ENCODE measurements around the gene UGGT1. TPM values are rescaled to one million over a fixed set of nuclear protein-coding genes. Genes with fewer than 3 reads are reported as not detected.
A peak's percentile ranks its signal among the peaks of the same experiment; 100 is the strongest.

The UGGT1 gene
- polyA plus RNA-seq, 2 of the 4 experiments (the other 2 are of a cell fraction) = 24.2 to 56.4 TPM

- no peak overlapping the region for H3K27ac ChIP-seq
- no peak for FAIRE-seq
- no peak overlapping the region for H3K4me3 ChIP-seq
- no peaks in the 10 kb centered on the region for H3K4me1 ChIP-seq
- H3K4me2 ChIP-seq = no peak overlapping the region
- 95% methylated on average over 6 of the region's 6 CpGs for WGBS (ENCODE audit: missing lambda C conversion rate)
- TF ChIP-seq NPAS2 (CRISPR knock-in tag; IDR thresholded peaks at IDR 0.05; ENCODE audit: borderline replicate concordance) (no peak), FOSB (CRISPR knock-in tag; IDR thresholded peaks at IDR 0.05) (no peak), HES2 (IDR thresholded peaks at IDR 0.05) (no peak), CHD2 (IDR thresholded peaks at IDR 0.05; ENCODE audit: low read length, partially characterized antibody) (no peak), ZSCAN20 (CRISPR knock-in tag; IDR thresholded peaks at IDR 0.05) (no peak), NFE2L2 (conservative IDR thresholded peaks at IDR 0.05; ENCODE audit: low read length) (no peak), SREBF2 (IDR thresholded peaks at IDR 0.05) (no peak), RARB (CRISPR knock-in tag; IDR thresholded peaks at IDR 0.05) (no peak), RFX5 (IDR thresholded peaks at IDR 0.05) (no peak), SMC3 (IDR thresholded peaks at IDR 0.05) (no peak), KDM1A (IDR thresholded peaks at IDR 0.05; ENCODE audit: low read depth) (no peak), ATOH8 (CRISPR knock-in tag; IDR thresholded peaks at IDR 0.05; ENCODE audit: low read depth) (no peak), ZNF302 (CRISPR knock-in tag; IDR thresholded peaks at IDR 0.05) (no peak), ESRRA (IDR thresholded peaks at IDR 0.05; ENCODE audit: borderline replicate concordance, low read length) (no peak), KDM5A (IDR thresholded peaks at IDR 0.05) (no peak)
- ChIA-PET CTCF (no interaction called here), POLR2A (no interaction called here)
- peak in 1 of 2 experiments; percentile 13; a peak in 1 of 6 replicates for ATAC-seq
- DNase-seq (ENCODE audit: low read depth in 1 of 2, low spot score in 1 of 2) = no peak
- no peaks in the 10 kb centered on the region for H3K9me3 ChIP-seq
Measured at GRCh38 chr2:128196471-128196931, 105.5 kb downstream of the UGGT1 start.

GRCh38 chr2:128197059-128197458 lies 106.1 kb downstream of the UGGT1 start:
- ChIA-PET CTCF (no interaction called here), POLR2A (no interaction called here)
- FAIRE-seq = no peak
- TF ChIP-seq ZNF302 (CRISPR knock-in tag; IDR thresholded peaks at IDR 0.05) (no peak), FOSB (CRISPR knock-in tag; IDR thresholded peaks at IDR 0.05) (no peak), TFCP2L1 (CRISPR knock-in tag; IDR thresholded peaks at IDR 0.05) (no peak), CEBPB (IDR thresholded peaks at IDR 0.05) (no peak), CHD4 (IDR thresholded peaks at IDR 0.05; ENCODE audit: borderline replicate concordance) (no peak), FOXS1 (CRISPR knock-in tag; IDR thresholded peaks at IDR 0.05) (no peak), EHMT2 (IDR thresholded peaks at IDR 0.05; ENCODE audit: low read depth) (no peak), BHLHE40 (IDR thresholded peaks at IDR 0.05; ENCODE audit: low read depth, low read length) (no peak), CHD2 (IDR thresholded peaks at IDR 0.05; ENCODE audit: low read length, partially characterized antibody) (no peak), KDM1A (IDR thresholded peaks at IDR 0.05; ENCODE audit: low read depth) (no peak), SREBF2 (IDR thresholded peaks at IDR 0.05) (no peak), HOXA7 (CRISPR knock-in tag; IDR thresholded peaks at IDR 0.05) (no peak), RFX5 (IDR thresholded peaks at IDR 0.05) (no peak), REST (IDR thresholded peaks at IDR 0.05) (no peak), FOSL2 (IDR thresholded peaks at IDR 0.05) (no peak), FOSL2 (CRISPR knock-in tag; IDR thresholded peaks at IDR 0.05) (no peak), HOXB13 (CRISPR knock-in tag; IDR thresholded peaks at IDR 0.05; ENCODE audit: low read depth) (no peak)
- H3K27ac ChIP-seq = no peak overlapping the region
- no peak for DNase-seq (ENCODE audit: low read depth in 1 of 2, low spot score in 1 of 2)
- ATAC-seq = no peak
- H3K4me3 ChIP-seq = no peak overlapping the region
- no peaks in the 10 kb centered on the region for H3K9me3 ChIP-seq
- H3K4me1 ChIP-seq = no peaks in the 10 kb centered on the region
- 95% methylated on average over 8 of the region's 8 CpGs for WGBS (ENCODE audit: missing lambda C conversion rate)
- H3K4me2 ChIP-seq = no peak overlapping the region

Data from A549 (cell line).